Muscle of arm (tissue), 12 donors: ENCODE results near the gene GLO1. TPM values are rescaled to one million over a fixed set of nuclear protein-coding genes. Genes with fewer than 3 reads are reported as not detected.

ENCODE experiments used
- DNase-seq: peaks from one replicate; pipeline ENCODE4 v3.0.0-alpha.2; 2013
- polyA plus RNA-seq, 12 donors: library from polyadenylated mRNA; unstranded; fragments of 120-200 nt; gene quantifications; one replicate each; pipeline ENCODE4 v1.2.1, GENCODE V29; 2013; ENCODE audit not compliant: insufficient read length in 12 of 12

The GLO1 gene
- polyA plus RNA-seq, 12 donors: 102 to 159 (median 134) TPM; not detected in 1

GRCh38 chr6:38676236-38676973, 26.5 kb downstream of the GLO1 start:
- no peak for DNase-seq

GRCh38 chr6:38673397-38674165, 29.4 kb downstream of the GLO1 start:
- DNase-seq: no peak

- DNase-seq: peak; percentile 16
Observed at GRCh38 chr6:38671885-38672467, 31.0 kb downstream of the GLO1 start.

- DNase-seq: no peak
Observed at GRCh38 chr6:38658418-38659167, 44.4 kb downstream of the GLO1 start.

- no peak for DNase-seq
Observed at GRCh38 chr6:38656896-38657295, 46.0 kb downstream of the GLO1 start.

- no peak for DNase-seq
Observed at GRCh38 chr6:38654263-38654662, 48.7 kb downstream of the GLO1 start.

- DNase-seq: no peak
Observed at GRCh38 chr6:38651121-38651784, 51.7 kb downstream of the GLO1 start.

- DNase-seq: no peak
Observed at GRCh38 chr6:38650207-38650752, 52.7 kb downstream of the GLO1 start.

- no peak for DNase-seq
Observed at GRCh38 chr6:38649744-38650143, 53.2 kb downstream of the GLO1 start.

- DNase-seq: no peak
Observed at GRCh38 chr6:38648629-38649028, 54.3 kb downstream of the GLO1 start.

GRCh38 chr6:38646166-38646878, 56.6 kb downstream of the GLO1 start:
- DNase-seq: no peak

- no peak for DNase-seq
Observed at GRCh38 chr6:38644951-38645350, 58.0 kb downstream of the GLO1 start.

GRCh38 chr6:38640216-38640909, 62.6 kb downstream of the GLO1 start:
- DNase-seq: no peak

- DNase-seq: peak; percentile 92
Observed at GRCh38 chr6:38639498-38640215, 63.3 kb downstream of the GLO1 start, which contains the start of gene BTBD9. TSS of gene BTBD9 (minus strand) at chr6:38639929.

- no peak for DNase-seq
Observed at GRCh38 chr6:38638941-38639497, 63.9 kb downstream of the GLO1 start.

GRCh38 chr6:38637756-38638155, 65.2 kb downstream of the GLO1 start:
- DNase-seq: no peak

- DNase-seq: no peak
Observed at GRCh38 chr6:38636027-38636426, 66.9 kb downstream of the GLO1 start.

GRCh38 chr6:38634518-38634917, 68.4 kb downstream of the GLO1 start:
- no peak for DNase-seq

GRCh38 chr6:38632490-38632889, 70.5 kb downstream of the GLO1 start:
- DNase-seq: no peak
